ENCODE data around the gene ZC3H11A. TPM values are rescaled to one million over a fixed set of nuclear protein-coding genes. Genes with fewer than 3 reads are reported as not detected.
"Not testable (repeated sequence)": the region's sequence is repeated elsewhere in the genome, so short reads cannot be mapped to it uniquely, and the experiment has no call there.

The ZC3H11A gene
- total RNA-seq, 2 donors from 2014 or later: 88.8 to 117 TPM

- Mint-ChIP-seq H3K27ac (peak overlapping the region; percentile 78), H3K36me3 (ENCODE audit: low read depth) (peaks cover 90% of the 10 kb centered on the region), H3K9me3 (no peaks in the 10 kb centered on the region), H3K4me3 (peak overlapping the region; percentile 89), H3K27me3 (no peaks in the 10 kb centered on the region), H3K4me1 (peaks cover 14% of the 10 kb centered on the region)
- no peak for ATAC-seq (replicated peaks)
Observed at GRCh38 chr1:203769505-203770343, 25.7 kb upstream of the ZC3H11A start.

GRCh38 chr1:203771901-203772301 lies 23.5 kb upstream of the ZC3H11A start:
- Mint-ChIP-seq H3K4me3 (no peak overlapping the region), H3K36me3 (ENCODE audit: low read depth) (peaks cover 95% of the 10 kb centered on the region), H3K4me1 (peaks cover 20% of the 10 kb centered on the region), H3K27me3 (no peaks in the 10 kb centered on the region), H3K9me3 (no peaks in the 10 kb centered on the region), H3K27ac (no peak overlapping the region)
- no peak for ATAC-seq (replicated peaks)

- Mint-ChIP-seq H3K4me1 (peaks cover 22% of the 10 kb centered on the region), H3K36me3 (ENCODE audit: low read depth) (peaks cover 95% of the 10 kb centered on the region), H3K9me3 (no peaks in the 10 kb centered on the region), H3K27ac (peak overlapping the region; percentile 28), H3K27me3 (no peaks in the 10 kb centered on the region), H3K4me3 (no peak overlapping the region)
- ATAC-seq (replicated peaks): no peak
Observed at GRCh38 chr1:203772836-203773235, 22.6 kb upstream of the ZC3H11A start.

GRCh38 chr1:203776636-203777035 lies 18.8 kb upstream of the ZC3H11A start:
- peaks cover 58% of the 10 kb centered on the region for H3K36me3 Mint-ChIP-seq (ENCODE audit: low read depth)
- no peak overlapping the region for H3K4me3 Mint-ChIP-seq
- no peaks in the 10 kb centered on the region for H3K27me3 Mint-ChIP-seq
- H3K9me3 Mint-ChIP-seq: no peaks in the 10 kb centered on the region
- no peak for ATAC-seq (replicated peaks)
- peak overlapping the region; percentile 42 for H3K27ac Mint-ChIP-seq
- peaks cover 9% of the 10 kb centered on the region for H3K4me1 Mint-ChIP-seq

GRCh38 chr1:203777596-203777995 lies 17.8 kb upstream of the ZC3H11A start:
- no peaks in the 10 kb centered on the region for H3K9me3 Mint-ChIP-seq
- peak overlapping the region; percentile 42 for H3K27ac Mint-ChIP-seq
- H3K27me3 Mint-ChIP-seq: no peaks in the 10 kb centered on the region
- ATAC-seq (replicated peaks): no peak
- no peak overlapping the region for H3K4me3 Mint-ChIP-seq
- H3K4me1 Mint-ChIP-seq: peaks cover 9% of the 10 kb centered on the region
- H3K36me3 Mint-ChIP-seq (ENCODE audit: low read depth): peaks cover 49% of the 10 kb centered on the region

- H3K9me3 Mint-ChIP-seq: no peaks in the 10 kb centered on the region
- H3K27me3 Mint-ChIP-seq: no peaks in the 10 kb centered on the region
- peaks cover 9% of the 10 kb centered on the region for H3K4me1 Mint-ChIP-seq
- no peak for ATAC-seq (replicated peaks)
- peaks cover 43% of the 10 kb centered on the region for H3K36me3 Mint-ChIP-seq (ENCODE audit: low read depth)
- H3K4me3 Mint-ChIP-seq: no peak overlapping the region
- H3K27ac Mint-ChIP-seq: no peak overlapping the region
Observed at GRCh38 chr1:203778146-203778545, 17.3 kb upstream of the ZC3H11A start.

- Mint-ChIP-seq H3K27me3 (no peaks in the 10 kb centered on the region), H3K4me1 (peaks cover 9% of the 10 kb centered on the region), H3K9me3 (no peaks in the 10 kb centered on the region), H3K27ac (no peak overlapping the region), H3K4me3 (no peak overlapping the region), H3K36me3 (ENCODE audit: low read depth) (peaks cover 37% of the 10 kb centered on the region)
- no peak for ATAC-seq (replicated peaks)
Observed at GRCh38 chr1:203778789-203779188, 16.6 kb upstream of the ZC3H11A start.

GRCh38 chr1:203781962-203782361 lies 13.5 kb upstream of the ZC3H11A start:
- Mint-ChIP-seq H3K4me1 (peaks cover 2% of the 10 kb centered on the region), H3K36me3 (ENCODE audit: low read depth) (peaks cover 5% of the 10 kb centered on the region), H3K27ac (peak overlapping the region; percentile 22), H3K4me3 (no peak overlapping the region), H3K27me3 (no peaks in the 10 kb centered on the region), H3K9me3 (no peaks in the 10 kb centered on the region)
- no peak for ATAC-seq (replicated peaks)

- no peak overlapping the region for H3K4me3 Mint-ChIP-seq
- no peaks in the 10 kb centered on the region for H3K27me3 Mint-ChIP-seq
- H3K27ac Mint-ChIP-seq: no peak overlapping the region
- H3K4me1 Mint-ChIP-seq: peaks cover 3% of the 10 kb centered on the region
- H3K36me3 Mint-ChIP-seq (ENCODE audit: low read depth): no peaks in the 10 kb centered on the region
- H3K9me3 Mint-ChIP-seq: no peaks in the 10 kb centered on the region
- ATAC-seq (replicated peaks): no peak
Observed at GRCh38 chr1:203789966-203790365, 5.5 kb upstream of the ZC3H11A start.

GRCh38 chr1:203791498-203791897 lies 3.9 kb upstream of the ZC3H11A start:
- H3K27me3 Mint-ChIP-seq: no peaks in the 10 kb centered on the region
- H3K27ac Mint-ChIP-seq: no peak overlapping the region
- H3K4me3 Mint-ChIP-seq: no peak overlapping the region
- H3K9me3 Mint-ChIP-seq: no peaks in the 10 kb centered on the region
- H3K4me1 Mint-ChIP-seq: peaks cover 6% of the 10 kb centered on the region
- H3K36me3 Mint-ChIP-seq (ENCODE audit: low read depth): peaks cover 12% of the 10 kb centered on the region
- no peak for ATAC-seq (replicated peaks)

- Mint-ChIP-seq H3K27ac (no peak overlapping the region), H3K27me3 (no peaks in the 10 kb centered on the region), H3K4me3 (no peak overlapping the region), H3K9me3 (peaks cover 3% of the 10 kb centered on the region), H3K4me1 (peaks cover 13% of the 10 kb centered on the region), H3K36me3 (ENCODE audit: low read depth) (peaks cover 22% of the 10 kb centered on the region)
- ATAC-seq (replicated peaks): no peak
Observed at GRCh38 chr1:203792486-203792885, 2.9 kb upstream of the ZC3H11A start.

- H3K27ac Mint-ChIP-seq; H3K27me3 Mint-ChIP-seq; ATAC-seq (replicated peaks); H3K4me3 Mint-ChIP-seq; H3K9me3 Mint-ChIP-seq: not testable (repeated sequence)
- H3K4me1 Mint-ChIP-seq: peaks cover 23% of the 10 kb centered on the region
- peaks cover 33% of the 10 kb centered on the region for H3K36me3 Mint-ChIP-seq (ENCODE audit: low read depth)
Observed at GRCh38 chr1:203793561-203793960, 1.9 kb upstream of the ZC3H11A start.

GRCh38 chr1:203794764-203795440 lies 521 bp upstream of the ZC3H11A start:
- Mint-ChIP-seq H3K9me3 (peaks cover 4% of the 10 kb centered on the region), H3K4me3 (peak overlapping the region; percentile 93), H3K27ac (peak overlapping the region; percentile 97), H3K4me1 (peaks cover 30% of the 10 kb centered on the region), H3K36me3 (ENCODE audit: low read depth) (peaks cover 46% of the 10 kb centered on the region), H3K27me3 (no peaks in the 10 kb centered on the region)
- ATAC-seq (replicated peaks): no peak

GRCh38 chr1:203796236-203796605 lies 798 bp downstream of the ZC3H11A start:
- Mint-ChIP-seq H3K4me1 (peaks cover 36% of the 10 kb centered on the region), H3K4me3 (peak overlapping the region; percentile 93), H3K27me3 (no peaks in the 10 kb centered on the region), H3K27ac (peak overlapping the region; percentile 97), H3K9me3 (peaks cover 4% of the 10 kb centered on the region), H3K36me3 (ENCODE audit: low read depth) (peaks cover 60% of the 10 kb centered on the region)
- peak; percentile 29 for ATAC-seq (replicated peaks)

GRCh38 chr1:203797216-203797615 lies 1.8 kb downstream of the ZC3H11A start:
- peaks cover 4% of the 10 kb centered on the region for H3K9me3 Mint-ChIP-seq
- peak overlapping the region; percentile 50 for H3K27ac Mint-ChIP-seq
- peak overlapping the region; percentile 93 for H3K4me3 Mint-ChIP-seq
- no peaks in the 10 kb centered on the region for H3K27me3 Mint-ChIP-seq
- peaks cover 38% of the 10 kb centered on the region for H3K4me1 Mint-ChIP-seq
- no peak for ATAC-seq (replicated peaks)
- H3K36me3 Mint-ChIP-seq (ENCODE audit: low read depth): peaks cover 70% of the 10 kb centered on the region
